NCI-H82 treated with DMSO at 0.1 percent for 48 hours (cell line): ENCODE data around the gene MYO3B.
"Not testable (repeated sequence)": the region's sequence is repeated elsewhere in the genome, so short reads cannot be mapped to it uniquely, and the experiment has no call there.

Experiments
- DNase-seq: peaks from one replicate; lab custom pipeline; 2025; ENCODE audit not compliant: unreplicated experiment; lab: John Stamatoyannopoulos, UW

The MYO3B gene

GRCh38 chr2:170660409-170660808 is 482.5 kb downstream of the MYO3B start:
- DNase-seq: no peak

- DNase-seq: no peak
Measured at GRCh38 chr2:170665743-170666142, 487.8 kb downstream of the MYO3B start.

- no peak for DNase-seq
Measured at GRCh38 chr2:170669909-170670308, 492.0 kb downstream of the MYO3B start.

- no peak for DNase-seq
Measured at GRCh38 chr2:170670651-170671050, 492.7 kb downstream of the MYO3B start.

GRCh38 chr2:170671079-170671478 is 493.1 kb downstream of the MYO3B start:
- no peak for DNase-seq

GRCh38 chr2:170674282-170674681 is 496.3 kb downstream of the MYO3B start:
- DNase-seq: not testable (repeated sequence)

- DNase-seq: no peak
Measured at GRCh38 chr2:170675701-170676100, 497.8 kb downstream of the MYO3B start.

- peak; percentile 77 for DNase-seq
Measured at GRCh38 chr2:170679607-170680079, 501.7 kb downstream of the MYO3B start.

GRCh38 chr2:170680172-170680941 is 502.4 kb downstream of the MYO3B start:
- peak; percentile 59 for DNase-seq

GRCh38 chr2:170681311-170681710 is 503.4 kb downstream of the MYO3B start:
- DNase-seq: no peak

GRCh38 chr2:170685591-170685990 is 507.6 kb downstream of the MYO3B start:
- peak; percentile 38 for DNase-seq

GRCh38 chr2:170689481-170689880 is 511.5 kb downstream of the MYO3B start:
- no peak for DNase-seq

- no peak for DNase-seq
Measured at GRCh38 chr2:170690640-170691039, 512.7 kb downstream of the MYO3B start.

GRCh38 chr2:170694316-170694715 is 516.4 kb downstream of the MYO3B start:
- no peak for DNase-seq

- DNase-seq: no peak
Measured at GRCh38 chr2:170695521-170696410, 517.8 kb downstream of the MYO3B start.

GRCh38 chr2:170696948-170697347 is 519.0 kb downstream of the MYO3B start:
- no peak for DNase-seq

- DNase-seq: no peak
Measured at GRCh38 chr2:170701011-170701410, 523.1 kb downstream of the MYO3B start.

GRCh38 chr2:170703776-170704476 is 526.0 kb downstream of the MYO3B start:
- DNase-seq: no peak
